ENCODE measurements around the gene KCMF1. TPM values are rescaled to one million over a fixed set of nuclear protein-coding genes. Genes with fewer than 3 reads are reported as not detected.

KCMF1 gene
- total RNA-seq, 1 donor from 2014 or later, result 46.8 TPM

- TF ChIP-seq CTCF (IDR thresholded peaks at IDR 0.05; ENCODE audit: partially characterized antibody, unreplicated experiment), result no peak
- Mint-ChIP-seq H3K27ac (ENCODE audit: unreplicated experiment) (peak overlapping the region; percentile 40), H3K9me3 (ENCODE audit: unreplicated experiment) (no peaks in the 10 kb centered on the region)
Observed at GRCh38 chr2:85033388-85033787, 62.4 kb downstream of the KCMF1 start.

GRCh38 chr2:85034158-85034557, 63.2 kb downstream of the KCMF1 start:
- H3K27ac Mint-ChIP-seq (ENCODE audit: unreplicated experiment), result no peak overlapping the region
- no peak for DNase-seq
- peaks cover 2% of the 10 kb centered on the region for H3K27me3 Mint-ChIP-seq (ENCODE audit: unreplicated experiment)
- H3K36me3 Mint-ChIP-seq (ENCODE audit: unreplicated experiment), result no peaks in the 10 kb centered on the region
- H3K4me1 Mint-ChIP-seq (ENCODE audit: low read depth, unreplicated experiment), result peaks cover 13% of the 10 kb centered on the region
- TF ChIP-seq CTCF (IDR thresholded peaks at IDR 0.05; ENCODE audit: partially characterized antibody, unreplicated experiment), result no peak
- H3K9me3 Mint-ChIP-seq (ENCODE audit: unreplicated experiment), result no peaks in the 10 kb centered on the region
- no peak overlapping the region for H3K4me3 Mint-ChIP-seq (ENCODE audit: unreplicated experiment)

More at GRCh38 chr2:85033388-85033787, 62.4 kb downstream of the KCMF1 start:
- Mint-ChIP-seq H3K27me3 (ENCODE audit: unreplicated experiment) (peaks cover 2% of the 10 kb centered on the region), H3K36me3 (ENCODE audit: unreplicated experiment) (no peaks in the 10 kb centered on the region), H3K4me3 (ENCODE audit: unreplicated experiment) (peak overlapping the region; percentile 20), H3K4me1 (ENCODE audit: low read depth, unreplicated experiment) (peaks cover 13% of the 10 kb centered on the region)
- DNase-seq, result no peak

GRCh38 chr2:85037622-85038021, 66.7 kb downstream of the KCMF1 start:
- Mint-ChIP-seq H3K9me3 (ENCODE audit: unreplicated experiment) (no peaks in the 10 kb centered on the region), H3K27ac (ENCODE audit: unreplicated experiment) (no peak overlapping the region), H3K36me3 (ENCODE audit: unreplicated experiment) (no peaks in the 10 kb centered on the region), H3K4me3 (ENCODE audit: unreplicated experiment) (no peak overlapping the region), H3K27me3 (ENCODE audit: unreplicated experiment) (peaks cover 2% of the 10 kb centered on the region), H3K4me1 (ENCODE audit: low read depth, unreplicated experiment) (peaks cover 12% of the 10 kb centered on the region)
- DNase-seq, result no peak
- no peak for TF ChIP-seq CTCF (IDR thresholded peaks at IDR 0.05; ENCODE audit: partially characterized antibody, unreplicated experiment)

- no peak for DNase-seq
- no peak overlapping the region for H3K27ac Mint-ChIP-seq (ENCODE audit: unreplicated experiment)
- no peak for TF ChIP-seq CTCF (IDR thresholded peaks at IDR 0.05; ENCODE audit: partially characterized antibody, unreplicated experiment)
- H3K4me1 Mint-ChIP-seq (ENCODE audit: low read depth, unreplicated experiment), result peaks cover 5% of the 10 kb centered on the region
- no peaks in the 10 kb centered on the region for H3K9me3 Mint-ChIP-seq (ENCODE audit: unreplicated experiment)
- no peak overlapping the region for H3K4me3 Mint-ChIP-seq (ENCODE audit: unreplicated experiment)
- no peaks in the 10 kb centered on the region for H3K27me3 Mint-ChIP-seq (ENCODE audit: unreplicated experiment)
- no peaks in the 10 kb centered on the region for H3K36me3 Mint-ChIP-seq (ENCODE audit: unreplicated experiment)
Observed at GRCh38 chr2:85042330-85042729, 71.4 kb downstream of the KCMF1 start.

- Mint-ChIP-seq H3K4me1 (ENCODE audit: low read depth, unreplicated experiment) (peaks cover 7% of the 10 kb centered on the region), H3K4me3 (ENCODE audit: unreplicated experiment) (no peak overlapping the region), H3K27me3 (ENCODE audit: unreplicated experiment) (no peaks in the 10 kb centered on the region), H3K36me3 (ENCODE audit: unreplicated experiment) (no peaks in the 10 kb centered on the region), H3K27ac (ENCODE audit: unreplicated experiment) (no peak overlapping the region), H3K9me3 (ENCODE audit: unreplicated experiment) (no peaks in the 10 kb centered on the region)
- DNase-seq, result no peak
- no peak for TF ChIP-seq CTCF (IDR thresholded peaks at IDR 0.05; ENCODE audit: partially characterized antibody, unreplicated experiment)
Observed at GRCh38 chr2:85048534-85048933, 77.6 kb downstream of the KCMF1 start.

All from glutamatergic neuron (in vitro differentiated cells).